ENCODE results near the gene CCT6B. TPM values are rescaled to one million over a fixed set of nuclear protein-coding genes. Genes with fewer than 3 reads are reported as not detected.

The CCT6B gene
- total and polyA plus RNA-seq, 12 donors, result 2.1 to 14.3 (median 4.7) TPM

DNA sequence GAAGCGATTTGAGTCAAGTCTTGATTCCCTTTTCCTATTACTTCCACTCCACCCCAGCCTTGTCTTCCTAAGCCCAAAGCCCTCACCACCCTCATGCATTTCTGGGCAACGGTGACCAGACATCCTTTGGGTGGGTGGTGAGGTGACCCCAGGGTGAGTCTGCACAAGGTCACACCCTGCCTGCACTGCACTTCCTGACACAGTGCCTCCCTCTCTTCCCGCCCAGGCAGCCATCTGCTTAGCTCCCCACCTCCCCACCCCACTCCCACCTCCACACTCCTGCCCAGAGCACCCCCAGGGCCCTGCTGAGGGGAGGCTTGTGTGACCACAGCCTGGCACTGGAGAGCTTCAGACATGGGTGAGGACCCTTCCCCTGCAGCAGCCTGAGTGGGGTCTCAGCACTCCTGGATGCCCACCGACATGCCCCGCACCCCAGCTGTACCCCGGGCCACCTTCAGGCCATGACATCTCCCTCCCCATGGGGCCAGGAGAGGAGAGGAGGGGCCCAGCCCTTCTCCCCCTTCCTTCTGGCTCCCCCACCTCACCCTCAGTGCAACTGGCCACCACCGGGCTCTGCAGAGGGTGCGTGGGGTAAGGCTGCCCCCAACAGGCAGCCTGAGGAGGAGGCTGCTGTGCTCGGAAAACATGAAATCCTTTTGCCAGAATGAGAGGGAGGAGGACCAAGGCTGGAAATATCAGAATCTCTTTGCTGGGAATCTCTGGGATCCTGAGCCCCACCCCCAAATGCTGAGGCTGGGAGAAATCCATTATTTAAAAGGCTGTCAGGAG, 68.6 kb downstream of the CCT6B start:
- H3K27ac ChIP-seq, result no peak overlapping the region
- H3K4me1 ChIP-seq (replicated peaks in 1 of 2), result no peaks in the 10 kb centered on the region
- TF ChIP-seq, protein P1, sequence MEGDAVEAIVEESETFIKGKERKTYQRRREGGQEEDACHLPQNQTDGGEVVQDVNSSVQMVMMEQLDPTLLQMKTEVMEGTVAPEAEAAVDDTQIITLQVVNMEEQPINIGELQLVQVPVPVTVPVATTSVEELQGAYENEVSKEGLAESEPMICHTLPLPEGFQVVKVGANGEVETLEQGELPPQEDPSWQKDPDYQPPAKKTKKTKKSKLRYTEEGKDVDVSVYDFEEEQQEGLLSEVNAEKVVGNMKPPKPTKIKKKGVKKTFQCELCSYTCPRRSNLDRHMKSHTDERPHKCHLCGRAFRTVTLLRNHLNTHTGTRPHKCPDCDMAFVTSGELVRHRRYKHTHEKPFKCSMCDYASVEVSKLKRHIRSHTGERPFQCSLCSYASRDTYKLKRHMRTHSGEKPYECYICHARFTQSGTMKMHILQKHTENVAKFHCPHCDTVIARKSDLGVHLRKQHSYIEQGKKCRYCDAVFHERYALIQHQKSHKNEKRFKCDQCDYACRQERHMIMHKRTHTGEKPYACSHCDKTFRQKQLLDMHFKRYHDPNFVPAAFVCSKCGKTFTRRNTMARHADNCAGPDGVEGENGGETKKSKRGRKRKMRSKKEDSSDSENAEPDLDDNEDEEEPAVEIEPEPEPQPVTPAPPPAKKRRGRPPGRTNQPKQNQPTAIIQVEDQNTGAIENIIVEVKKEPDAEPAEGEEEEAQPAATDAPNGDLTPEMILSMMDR (IDR thresholded peaks at IDR 0.05), result peak; percentile 5 to 53 (median 40)
- no peak for TF ChIP-seq POLR2A (IDR thresholded peaks at IDR 0.05)
- H3K4me3 ChIP-seq, result no peak overlapping the region
- no peaks in the 10 kb centered on the region for H3K36me3 ChIP-seq (replicated peaks in 1 of 2)
- WGBS, 4 donors, result 36 to 55% (median 39%) methylated on average over 4 to 9 of the region's 9 CpGs
- no peaks in the 10 kb centered on the region for H3K27me3 ChIP-seq
- peak in 3 of 7 donors; percentile 3 to 25 (median 20) for DNase-seq
- no peaks in the 10 kb centered on the region for H3K9me3 ChIP-seq (replicated peaks in 1 of 3)
- intact Hi-C loops (cut with DNase I), result no loop called here

DNA sequence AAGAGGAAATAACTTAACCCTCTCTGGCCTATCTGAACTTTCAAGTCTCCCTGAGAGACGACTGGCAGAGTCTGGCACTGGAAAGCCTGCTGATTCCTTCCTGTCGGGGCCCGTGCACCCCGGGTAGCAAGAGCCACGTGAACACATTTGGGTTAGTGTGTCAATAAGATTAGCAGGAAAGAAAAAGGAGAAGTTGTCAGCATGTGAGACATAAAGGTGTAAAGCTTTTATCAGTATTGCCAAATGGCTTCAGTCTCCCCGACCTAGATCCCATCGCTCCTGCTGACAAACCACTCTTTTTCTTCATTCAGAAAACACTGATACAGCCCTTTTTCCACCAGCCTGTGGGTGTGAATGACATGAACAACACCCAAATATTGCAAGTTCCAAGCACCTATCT, 74.4 kb downstream of the CCT6B start:
- WGBS, 4 donors, result 27 to 51% (median 36%) methylated on average over 7 of the region's 7 CpGs
- H3K4me3 ChIP-seq, result no peak overlapping the region
- TF ChIP-seq, protein P1 (IDR thresholded peaks at IDR 0.05), result no peak
- no peak for TF ChIP-seq POLR2A (IDR thresholded peaks at IDR 0.05)
- H3K9me3 ChIP-seq (replicated peaks in 1 of 3), result no peaks in the 10 kb centered on the region
- H3K27ac ChIP-seq, result no peak overlapping the region
- H3K4me1 ChIP-seq (replicated peaks in 1 of 2), result no peaks in the 10 kb centered on the region
- no peak for DNase-seq
- no peaks in the 10 kb centered on the region for H3K27me3 ChIP-seq
- intact Hi-C loops (cut with DNase I), result no loop called here
- H3K36me3 ChIP-seq (replicated peaks in 1 of 2), result no peaks in the 10 kb centered on the region

DNA sequence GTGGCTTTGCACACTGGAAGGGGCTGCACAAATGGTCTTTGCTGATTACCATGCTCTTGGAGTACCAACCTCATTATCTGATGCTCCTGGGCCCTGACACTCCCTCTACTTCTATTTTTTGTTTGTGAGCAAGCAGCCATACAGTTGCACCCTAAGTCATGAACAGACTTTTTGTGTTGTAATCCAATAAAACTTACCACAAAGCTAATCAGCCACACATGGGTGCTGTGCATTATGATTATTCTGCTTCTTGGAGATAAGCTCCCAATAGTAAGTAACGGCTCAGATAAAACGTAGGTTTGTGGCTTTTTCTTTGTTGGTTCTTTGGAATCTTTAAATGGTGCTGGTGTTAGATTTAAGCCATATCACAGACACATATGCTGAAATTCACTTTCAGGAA, 76.2 kb downstream of the CCT6B start:
- no peaks in the 10 kb centered on the region for H3K36me3 ChIP-seq (replicated peaks in 1 of 2)
- H3K27me3 ChIP-seq, result no peaks in the 10 kb centered on the region
- 77 to 83% (median 82%) methylated on average over 2 of the region's 2 CpGs for WGBS, 4 donors
- TF ChIP-seq POLR2A (IDR thresholded peaks at IDR 0.05), result no peak
- TF ChIP-seq, protein P1 (IDR thresholded peaks at IDR 0.05), result no peak
- H3K4me3 ChIP-seq, result no peak overlapping the region
- H3K4me1 ChIP-seq (replicated peaks in 1 of 2), result no peaks in the 10 kb centered on the region
- H3K27ac ChIP-seq, result no peak overlapping the region
- intact Hi-C loops (cut with DNase I), result no loop called here
- no peaks in the 10 kb centered on the region for H3K9me3 ChIP-seq (replicated peaks in 1 of 3)
- DNase-seq, result no peak

DNA sequence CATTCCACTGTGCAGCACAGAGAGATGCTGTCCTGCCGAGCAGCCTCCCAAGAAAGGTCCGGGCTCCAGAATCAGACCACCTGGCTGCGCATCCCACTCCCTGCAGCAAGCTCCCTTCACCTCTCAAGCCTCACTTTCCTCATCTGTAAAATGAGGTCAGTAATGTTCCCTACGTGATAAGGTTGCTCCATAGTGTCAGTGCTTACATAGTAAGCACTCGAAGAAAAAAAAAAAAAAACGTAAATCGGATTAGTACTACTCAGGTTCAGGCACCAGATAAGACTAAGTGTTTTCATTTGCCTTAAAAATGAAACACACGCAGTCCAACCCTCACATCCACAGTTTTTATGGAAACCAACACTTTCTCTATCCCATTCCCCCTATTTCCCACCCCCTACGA, 76.7 kb downstream of the CCT6B start:
- Histone ChIP-seq H3K4me1 (replicated peaks in 1 of 2) (no peaks in the 10 kb centered on the region), H3K36me3 (replicated peaks in 1 of 2) (no peaks in the 10 kb centered on the region), H3K9me3 (replicated peaks in 1 of 3) (no peaks in the 10 kb centered on the region), H3K27me3 (no peaks in the 10 kb centered on the region), H3K4me3 (no peak overlapping the region), H3K27ac (no peak overlapping the region)
- DNase-seq, result no peak
- intact Hi-C loops (cut with DNase I), result no loop called here
- WGBS, 4 donors, result 70 to 77% (median 73%) methylated on average over 7 to 9 of the region's 9 CpGs
- TF ChIP-seq, protein P1 (IDR thresholded peaks at IDR 0.05), result no peak
- TF ChIP-seq POLR2A (IDR thresholded peaks at IDR 0.05), result no peak

All from adrenal gland (tissue), 12 donors.